WTC11 (cell line): ENCODE measurements around the gene ANKFN1.

ENCODE experiments used
- ATF3 ChIP-seq: sonication (generic); formaldehyde crosslinking; conservative IDR thresholded peaks from 2 replicates; pipeline ENCODE4 v1.8.1; 2022; ENCODE audit warnings: mild to moderate bottlenecking, missing genetic modification reagents
- CREB1 ChIP-seq: sonication (generic); formaldehyde crosslinking; IDR thresholded peaks from 2 replicates; pipeline ENCODE4 v1.8.0; 2023; ENCODE audit warnings: mild to moderate bottlenecking, missing genetic modification reagents
- CTCF ChIP-seq: fragments of 200-600 bp; IDR thresholded peaks from 2 replicates; pipeline ENCODE4 v1.8.0; 2022; ENCODE audit warnings: antibody characterized with exemption
- E2F5 ChIP-seq: sonication (generic); formaldehyde crosslinking; IDR thresholded peaks from 2 replicates; pipeline ENCODE4 v1.8.1; 2022; ENCODE audit warnings: mild to moderate bottlenecking, moderate library complexity, missing genetic modification reagents
- ELF4 ChIP-seq: sonication (generic); formaldehyde crosslinking; IDR thresholded peaks from 2 replicates; pipeline ENCODE4 v1.8.1; 2022; ENCODE audit warnings: low read depth, mild to moderate bottlenecking, moderate library complexity, missing genetic modification reagents
- FOXJ3 ChIP-seq: sonication (generic); formaldehyde crosslinking; IDR thresholded peaks from 2 replicates; pipeline ENCODE4 v1.9.0; 2021; ENCODE audit warnings: missing genetic modification reagents, mild to moderate bottlenecking, borderline replicate concordance
- MLX ChIP-seq: sonication (generic); formaldehyde crosslinking; IDR thresholded peaks from 2 replicates; pipeline ENCODE4 v1.8.1; 2023; ENCODE audit warnings: mild to moderate bottlenecking, missing genetic modification reagents, moderate library complexity
- USF2 ChIP-seq: sonication (generic); formaldehyde crosslinking; IDR thresholded peaks from 2 replicates; pipeline ENCODE4 v1.8.1; 2023; ENCODE audit warnings: mild to moderate bottlenecking, missing genetic modification reagents, moderate library complexity
- ZNF512 ChIP-seq: sonication (generic); formaldehyde crosslinking; IDR thresholded peaks from 2 replicates; pipeline ENCODE4 v1.8.1; 2022; ENCODE audit warnings: missing genetic modification reagents, borderline replicate concordance

GRCh38 chr17:56203430-56203829, 50.2 kb downstream of the ANKFN1 start:
- TF ChIP-seq CTCF (no peak), USF2 (CRISPR knock-in tag) (no peak), FOXJ3 (no peak), ELF4 (no peak), CREB1 (CRISPR knock-in tag) (no peak), ATF3 (no peak), MLX (CRISPR knock-in tag) (no peak), ZNF512 (CRISPR knock-in tag) (no peak), E2F5 (no peak)
